HG03469 (cell line): Measurements from ENCODE around the gene FGF9.

ENCODE experiments used
- ATAC-seq: cut with Tn5 transposase; IDR thresholded peaks from one replicate; pipeline ENCODE4 v1.9.1; 2021; ENCODE audit warnings: mild to moderate bottlenecking, moderate library complexity, moderate number of reproducible peaks; ENCODE audit not compliant: unreplicated experiment

FGF9 gene

DNA sequence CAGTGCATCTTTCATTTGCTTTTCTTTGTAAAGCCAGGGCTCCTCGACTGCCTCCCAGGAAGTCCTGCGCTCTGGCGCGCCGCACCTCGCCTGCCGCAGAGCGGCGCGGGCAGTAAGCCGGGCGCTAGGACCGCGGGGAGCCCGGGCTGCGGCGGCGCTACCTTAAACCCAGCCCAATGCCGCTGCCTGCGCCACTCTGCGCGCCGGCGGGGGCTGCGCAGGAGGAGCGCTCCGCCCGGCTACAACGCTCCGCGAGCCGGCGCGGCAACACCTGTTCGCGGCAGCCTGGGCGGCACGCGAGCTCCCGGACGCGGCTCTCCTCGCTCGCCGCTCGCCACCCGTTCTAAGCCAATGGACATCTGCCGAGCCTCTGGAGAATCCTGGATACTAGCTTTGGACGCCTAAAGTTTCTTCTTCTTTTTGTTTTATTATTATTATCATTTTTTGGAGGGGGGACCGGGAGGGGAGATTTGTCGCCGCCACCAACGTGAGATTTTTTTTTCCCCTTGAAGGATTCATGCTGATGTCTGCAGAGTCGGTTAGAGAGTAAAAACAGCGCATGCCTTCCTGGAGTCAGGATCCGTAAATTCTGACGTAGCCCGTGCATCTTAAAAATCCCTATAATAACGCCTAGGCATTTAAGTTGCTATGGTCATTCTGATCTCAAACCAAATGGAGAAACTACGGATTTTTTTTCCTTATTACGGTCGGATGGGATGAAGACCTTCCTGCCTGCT lies at the start of gene FGF9:
Gene FGF9 (plus strand): TSS at position 191 of the 737 bp plus-strand sequence. CDS start 840 bp downstream, outside the sequence.
- ATAC-seq = peak; percentile 76

DNA sequence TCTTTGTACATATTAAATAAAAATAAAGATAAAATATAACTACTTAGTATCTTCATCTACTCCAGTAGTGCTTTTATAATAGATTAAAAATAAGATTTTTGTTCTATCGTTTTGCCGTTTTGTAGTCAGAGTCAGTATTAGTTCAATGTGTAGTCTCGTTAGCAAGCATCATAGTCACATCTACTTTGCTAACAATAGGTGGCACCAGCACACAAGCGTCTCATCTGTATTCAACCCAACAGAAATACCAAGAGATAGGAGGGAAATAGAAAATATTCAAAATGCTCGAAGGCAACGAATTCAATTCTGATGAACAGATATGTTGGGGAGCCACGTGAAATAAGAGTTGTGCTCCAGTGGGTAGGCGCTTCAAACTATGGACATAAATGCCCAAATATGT lies 45.5 kb upstream of the FGF9 start:
- ATAC-seq = no peak

DNA sequence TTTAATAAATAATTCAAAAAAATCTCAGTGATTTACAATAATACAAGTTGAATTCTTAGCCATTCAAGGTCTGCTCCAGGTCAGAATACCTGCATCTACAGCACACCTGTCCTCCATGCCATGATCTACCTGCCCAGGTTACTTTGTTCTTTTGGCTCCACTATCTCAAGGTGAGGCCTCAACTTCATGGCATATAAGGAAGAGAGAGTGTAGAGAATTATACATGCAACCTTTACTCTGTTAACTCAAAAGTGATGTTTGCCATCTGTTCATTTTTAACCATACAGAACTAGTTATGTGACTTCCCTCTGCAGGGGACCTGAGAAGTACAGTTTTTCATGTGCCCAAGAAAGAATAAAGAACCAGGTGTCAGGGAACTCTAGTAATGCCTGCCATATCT lies 38.7 kb upstream of the FGF9 start:
- no peak for ATAC-seq

DNA sequence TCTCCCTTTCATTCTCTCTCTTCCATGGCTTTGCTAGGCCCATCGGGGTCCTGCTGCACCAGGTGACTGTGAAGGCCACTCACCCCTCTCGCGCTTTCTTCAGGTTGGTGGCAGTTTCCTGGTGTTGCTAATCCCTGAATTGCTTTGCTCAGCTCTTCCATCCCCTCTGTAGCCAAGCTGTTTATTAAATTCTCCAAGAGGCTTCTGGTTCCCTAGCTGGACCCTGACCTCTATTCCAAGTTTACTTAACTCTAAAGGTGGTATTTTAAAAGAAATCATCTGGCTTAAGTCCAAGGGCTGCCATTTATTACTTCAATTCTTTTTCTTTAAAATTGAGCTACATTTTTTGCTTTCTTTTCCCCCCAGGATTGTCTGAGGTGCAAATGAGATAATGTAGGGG lies 34.2 kb upstream of the FGF9 start:
- ATAC-seq = no peak

DNA sequence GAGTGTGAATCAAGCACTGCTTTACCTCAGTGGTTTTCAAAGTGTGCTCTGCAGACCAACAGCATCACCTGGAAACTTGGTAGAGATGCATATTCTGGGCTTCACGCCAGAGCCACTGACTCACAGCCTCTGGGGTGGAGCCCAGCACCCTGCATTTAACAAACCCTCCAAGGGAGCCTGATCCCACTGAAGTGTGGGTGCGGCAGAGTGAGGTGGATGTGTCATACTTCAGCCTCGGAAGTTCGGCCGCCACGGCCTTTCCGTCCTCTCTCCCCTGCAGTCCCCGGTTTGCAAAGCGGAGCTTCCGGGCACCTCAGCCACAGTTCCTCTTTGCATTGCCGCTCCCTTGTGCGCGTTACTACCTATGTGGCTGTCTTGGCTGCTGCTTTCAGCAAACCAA lies 33.6 kb upstream of the FGF9 start:
- ATAC-seq = no peak

DNA sequence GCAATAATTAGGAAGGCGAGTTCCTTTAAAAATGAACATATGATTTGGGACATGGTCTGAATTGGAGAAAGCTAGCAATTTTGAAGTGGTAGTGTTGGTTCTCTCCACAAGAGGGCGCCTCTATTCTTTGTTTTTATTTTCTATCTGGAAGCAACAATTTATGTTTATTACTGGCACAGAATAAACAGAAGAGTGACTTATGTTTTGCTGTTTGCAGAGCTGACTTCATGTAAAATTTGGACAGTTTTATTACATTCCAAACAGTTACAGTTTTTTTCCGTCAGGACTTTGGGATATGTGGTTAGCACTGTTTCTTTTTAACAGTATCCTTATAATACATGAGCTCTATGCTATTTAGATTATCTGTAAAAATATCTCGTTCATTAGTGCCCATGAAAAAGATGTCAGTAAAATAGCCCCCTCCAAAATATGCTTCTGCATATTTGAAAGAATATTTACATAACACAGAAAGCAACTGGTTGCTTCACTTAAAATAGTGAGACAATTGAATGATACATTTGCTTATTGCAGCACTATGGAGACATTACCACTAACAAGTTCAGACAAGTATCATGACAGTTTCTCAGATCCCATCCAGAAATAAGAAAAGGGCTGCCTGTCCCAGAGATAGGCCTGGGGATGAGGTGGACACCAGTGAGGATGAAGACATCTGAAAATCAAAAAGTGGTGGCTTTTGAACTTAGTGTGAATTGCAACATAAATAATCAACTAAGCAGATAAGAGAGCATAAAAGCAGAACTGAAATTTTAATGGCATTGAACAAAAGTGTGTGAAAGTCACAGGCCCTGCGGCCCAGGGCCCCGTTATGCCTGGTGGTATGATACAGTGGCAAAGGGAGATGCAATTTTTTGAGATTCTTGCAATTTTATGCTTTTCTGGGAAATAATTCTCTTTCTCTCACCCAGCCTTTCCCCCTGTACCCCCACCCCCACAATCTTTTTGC lies 32.3 kb upstream of the FGF9 start:
- ATAC-seq = no peak

- ATAC-seq = no peak
Measured at GRCh38 chr13:21639561-21639960, 31.3 kb upstream of the FGF9 start.

DNA sequence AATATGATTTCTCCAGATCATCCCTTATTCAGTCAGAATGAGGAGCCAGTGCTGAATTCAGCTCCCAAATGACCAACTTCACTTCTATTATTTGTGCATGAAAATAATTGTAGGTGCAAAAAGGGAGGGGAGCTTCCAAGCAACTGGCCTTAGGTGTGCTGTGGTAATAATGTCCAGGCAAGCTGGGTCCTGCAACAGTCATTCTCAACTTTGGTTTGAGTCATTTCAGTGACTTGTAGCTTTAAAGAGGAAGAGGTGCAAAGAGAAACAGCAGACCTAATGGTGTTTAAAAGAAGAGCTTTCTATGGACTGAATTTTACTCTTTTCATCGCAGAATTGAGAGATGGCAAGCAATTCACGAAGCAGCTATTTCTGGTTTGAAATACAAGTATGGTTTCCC lies 29.2 kb upstream of the FGF9 start:
- no peak for ATAC-seq

GRCh38 chr13:21657538-21657937 lies 13.3 kb upstream of the FGF9 start:
- no peak for ATAC-seq

DNA sequence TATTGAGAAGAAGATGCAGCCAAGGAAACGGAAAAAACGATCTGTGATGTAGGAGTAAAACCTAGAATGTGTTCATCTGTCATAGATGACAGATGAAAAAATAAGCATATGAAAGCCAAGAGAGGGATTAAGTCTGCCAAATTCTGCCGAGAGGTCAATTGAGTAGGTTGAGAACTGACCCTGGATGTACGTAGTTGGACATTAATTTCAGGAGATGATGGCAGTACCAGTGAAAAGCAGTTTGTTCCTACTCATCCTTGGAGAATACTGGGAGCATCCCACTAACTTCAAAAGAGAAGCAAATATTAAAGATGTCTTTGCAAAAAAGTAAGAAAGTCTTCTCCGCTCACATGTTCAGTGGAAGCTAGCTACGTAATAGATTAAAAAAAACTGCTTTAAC lies 11.8 kb upstream of the FGF9 start:
- no peak for ATAC-seq

GRCh38 chr13:21661097-21661909 lies 9.6 kb upstream of the FGF9 start:
- ATAC-seq = no peak

GRCh38 chr13:21663197-21663596 lies 7.7 kb upstream of the FGF9 start:
- no peak for ATAC-seq

DNA sequence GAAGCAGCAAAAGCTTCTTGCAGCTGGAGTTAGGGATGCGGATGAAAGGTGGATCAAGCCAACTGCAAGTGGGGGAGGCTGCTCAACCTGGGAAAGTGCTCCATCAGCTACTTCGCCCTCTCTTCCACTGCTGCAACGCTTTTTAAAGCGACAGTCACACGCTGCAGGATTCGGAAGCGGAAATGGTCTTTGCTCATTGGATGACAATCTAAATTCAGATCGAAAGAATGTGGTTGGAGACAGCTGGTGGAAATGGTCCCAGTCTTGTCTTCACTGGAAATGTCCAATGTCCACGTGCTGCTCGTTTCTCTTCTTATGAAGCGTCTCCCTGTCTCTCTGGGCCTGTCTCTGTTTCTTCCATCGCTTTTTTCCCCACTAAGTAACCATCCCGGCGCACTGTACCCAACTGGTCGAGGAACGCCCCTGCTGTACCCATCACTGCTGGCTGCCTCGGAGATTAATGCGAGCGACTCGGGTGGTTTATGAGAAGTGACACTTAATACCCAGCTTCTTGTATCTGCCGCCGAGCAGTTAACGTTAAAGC lies 2.1 kb upstream of the FGF9 start:
- no peak for ATAC-seq

GRCh38 chr13:21670006-21670882 lies 629 bp upstream of the FGF9 start:
- peak; percentile 3 for ATAC-seq

DNA sequence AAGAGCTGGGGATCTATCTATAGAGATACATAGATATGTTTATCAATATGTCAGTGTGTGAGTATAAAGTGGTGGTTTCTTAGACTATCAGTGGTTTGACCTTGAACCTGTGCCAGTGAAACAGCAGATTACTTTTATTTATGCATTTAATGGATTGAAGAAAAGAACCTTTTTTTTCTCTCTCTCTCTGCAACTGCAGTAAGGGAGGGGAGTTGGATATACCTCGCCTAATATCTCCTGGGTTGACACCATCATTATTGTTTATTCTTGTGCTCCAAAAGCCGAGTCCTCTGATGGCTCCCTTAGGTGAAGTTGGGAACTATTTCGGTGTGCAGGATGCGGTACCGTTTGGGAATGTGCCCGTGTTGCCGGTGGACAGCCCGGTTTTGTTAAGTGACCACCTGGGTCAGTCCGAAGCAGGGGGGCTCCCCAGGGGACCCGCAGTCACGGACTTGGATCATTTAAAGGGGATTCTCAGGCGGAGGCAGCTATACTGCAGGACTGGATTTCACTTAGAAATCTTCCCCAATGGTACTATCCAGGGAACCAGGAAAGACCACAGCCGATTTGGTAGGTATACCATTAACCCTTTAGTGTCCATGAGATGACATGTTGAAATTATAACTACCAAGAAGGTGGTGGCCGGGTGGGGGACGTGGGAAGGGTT lies 880 bp downstream of the FGF9 start:
- ATAC-seq = no peak

DNA sequence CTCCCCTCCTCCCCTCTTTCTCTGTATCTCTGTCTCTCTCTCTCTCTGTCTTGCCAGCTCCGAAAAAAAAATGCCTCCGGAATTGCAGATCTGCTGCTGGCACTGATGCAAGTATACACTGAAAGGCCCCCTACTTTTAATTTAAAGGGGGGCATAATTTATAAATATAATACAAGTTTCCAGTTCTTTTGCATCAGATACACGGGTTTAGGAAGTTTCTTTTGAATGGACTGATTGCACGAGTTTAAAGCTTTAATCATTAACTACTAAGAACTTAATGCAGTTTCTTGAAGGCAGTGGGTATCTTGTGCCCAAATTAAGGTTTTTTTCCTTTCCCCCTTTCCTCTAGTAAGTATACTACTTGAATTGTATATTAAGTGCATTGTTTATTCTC lies 1.4 kb downstream of the FGF9 start:
- ATAC-seq = no peak

DNA sequence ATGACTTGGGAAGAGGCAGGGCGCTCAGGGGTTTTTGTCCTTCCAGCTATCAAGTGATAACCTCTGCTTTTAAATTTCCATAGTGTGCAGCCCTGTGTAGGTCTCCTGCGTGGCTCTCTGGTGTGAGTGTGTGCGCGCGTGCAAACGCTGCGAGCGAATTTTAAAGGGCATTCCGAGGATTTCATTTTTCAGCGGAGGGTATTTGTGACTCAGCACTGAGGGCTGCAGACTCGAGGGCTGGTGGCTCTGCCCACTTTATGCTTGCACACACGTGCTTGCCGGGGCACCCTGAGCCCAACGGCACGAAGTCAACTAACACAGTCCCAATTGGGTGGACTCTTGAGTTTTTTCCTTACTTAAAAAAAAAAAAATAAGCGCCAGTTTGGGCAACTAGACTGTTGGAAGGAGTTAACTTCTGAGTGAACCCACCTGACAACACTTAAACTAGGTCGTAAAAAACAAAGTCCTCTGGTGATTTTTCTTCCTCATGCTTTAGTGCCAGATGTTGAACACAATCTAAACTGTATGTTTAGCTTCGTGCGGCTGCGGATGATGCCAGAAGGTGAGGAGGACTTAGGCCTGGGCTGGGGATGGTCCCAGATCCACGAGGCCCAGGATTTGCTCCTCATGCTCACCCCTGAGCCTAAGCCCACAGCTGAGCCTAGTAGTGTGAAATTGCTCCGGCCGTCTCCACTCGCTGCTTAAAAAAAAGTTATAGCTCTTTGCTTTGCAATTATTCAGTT lies 2.1 kb downstream of the FGF9 start:
- ATAC-seq = no peak

- ATAC-seq = peak; percentile 15
Measured at GRCh38 chr13:21673539-21673788, 2.6 kb downstream of the FGF9 start.
